Measurements from ENCODE around the gene FZD7.

DNA sequence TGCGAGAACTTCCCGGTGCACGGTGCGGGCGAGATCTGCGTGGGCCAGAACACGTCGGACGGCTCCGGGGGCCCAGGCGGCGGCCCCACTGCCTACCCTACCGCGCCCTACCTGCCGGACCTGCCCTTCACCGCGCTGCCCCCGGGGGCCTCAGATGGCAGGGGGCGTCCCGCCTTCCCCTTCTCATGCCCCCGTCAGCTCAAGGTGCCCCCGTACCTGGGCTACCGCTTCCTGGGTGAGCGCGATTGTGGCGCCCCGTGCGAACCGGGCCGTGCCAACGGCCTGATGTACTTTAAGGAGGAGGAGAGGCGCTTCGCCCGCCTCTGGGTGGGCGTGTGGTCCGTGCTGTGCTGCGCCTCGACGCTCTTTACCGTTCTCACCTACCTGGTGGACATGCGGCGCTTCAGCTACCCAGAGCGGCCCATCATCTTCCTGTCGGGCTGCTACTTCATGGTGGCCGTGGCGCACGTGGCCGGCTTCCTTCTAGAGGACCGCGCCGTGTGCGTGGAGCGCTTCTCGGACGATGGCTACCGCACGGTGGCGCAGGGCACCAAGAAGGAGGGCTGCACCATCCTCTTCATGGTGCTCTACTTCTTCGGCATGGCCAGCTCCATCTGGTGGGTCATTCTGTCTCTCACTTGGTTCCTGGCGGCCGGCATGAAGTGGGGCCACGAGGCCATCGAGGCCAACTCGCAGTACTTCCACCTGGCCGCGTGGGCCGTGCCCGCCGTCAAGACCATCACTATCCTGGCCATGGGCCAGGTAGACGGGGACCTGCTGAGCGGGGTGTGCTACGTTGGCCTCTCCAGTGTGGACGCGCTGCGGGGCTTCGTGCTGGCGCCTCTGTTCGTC lies 1.7 kb downstream of the FZD7 start:
- TF ChIP-seq, protein P1, sequence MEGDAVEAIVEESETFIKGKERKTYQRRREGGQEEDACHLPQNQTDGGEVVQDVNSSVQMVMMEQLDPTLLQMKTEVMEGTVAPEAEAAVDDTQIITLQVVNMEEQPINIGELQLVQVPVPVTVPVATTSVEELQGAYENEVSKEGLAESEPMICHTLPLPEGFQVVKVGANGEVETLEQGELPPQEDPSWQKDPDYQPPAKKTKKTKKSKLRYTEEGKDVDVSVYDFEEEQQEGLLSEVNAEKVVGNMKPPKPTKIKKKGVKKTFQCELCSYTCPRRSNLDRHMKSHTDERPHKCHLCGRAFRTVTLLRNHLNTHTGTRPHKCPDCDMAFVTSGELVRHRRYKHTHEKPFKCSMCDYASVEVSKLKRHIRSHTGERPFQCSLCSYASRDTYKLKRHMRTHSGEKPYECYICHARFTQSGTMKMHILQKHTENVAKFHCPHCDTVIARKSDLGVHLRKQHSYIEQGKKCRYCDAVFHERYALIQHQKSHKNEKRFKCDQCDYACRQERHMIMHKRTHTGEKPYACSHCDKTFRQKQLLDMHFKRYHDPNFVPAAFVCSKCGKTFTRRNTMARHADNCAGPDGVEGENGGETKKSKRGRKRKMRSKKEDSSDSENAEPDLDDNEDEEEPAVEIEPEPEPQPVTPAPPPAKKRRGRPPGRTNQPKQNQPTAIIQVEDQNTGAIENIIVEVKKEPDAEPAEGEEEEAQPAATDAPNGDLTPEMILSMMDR (IDR thresholded peaks at IDR 0.05) = peak in 3 of 7 experiments; percentile 11 to 28 (median 15)
- TF ChIP-seq POLR2A (IDR thresholded peaks at IDR 0.05) = no peak

All from body of pancreas (tissue), 4 donors.